Transverse colon (tissue), 4 donors: ENCODE results near the gene OR52N1. TPM values are rescaled to one million over a fixed set of nuclear protein-coding genes. Genes with fewer than 3 reads are reported as not detected.

ENCODE experiments used
- DNase-seq: peaks from one replicate; pipeline ENCODE4 v3.0.0-alpha.2; 2019
- H3K27ac ChIP-seq, 4 donors: fragments of 200-600 bp; sonication (generic); 2 replicates each; pipeline ENCODE4 v1.5.1; 2016 to 2018; ENCODE audit warnings: inconsistent platforms in 4 of 4
- H3K27me3 ChIP-seq: fragments of 200-600 bp; sonication (generic); 2 replicates; pipeline ENCODE4 v1.5.1; 2017; ENCODE audit warnings: inconsistent platforms
- H3K36me3 ChIP-seq, 4 donors: fragments of 200-600 bp; sonication (generic); 2 replicates each; pipeline ENCODE4 v1.5.1; 2017 to 2019; ENCODE audit warnings: inconsistent platforms in 4 of 4
- H3K4me1 ChIP-seq, 4 donors: fragments of 200-600 bp; sonication (generic); 2 replicates each; pipeline ENCODE4 v1.5.1; 2017 to 2020; ENCODE audit warnings: inconsistent platforms in 4 of 4
- H3K4me3 ChIP-seq, 4 donors: fragments of 200-600 bp; sonication (generic); 1 replicate in 1 of 4; 2 replicates in 3 of 4; pipeline versions ENCODE4 v1.5.1 to v1.6.1; 2017 to 2019; ENCODE audit warnings: inconsistent platforms in 4 of 4
- H3K9me3 ChIP-seq, 2 donors: fragments of 200-600 bp; sonication (generic); 2 replicates each; pipeline ENCODE4 v1.5.1; 2017 to 2019; ENCODE audit warnings: inconsistent platforms in 2 of 2
- EP300 ChIP-seq: sonication (generic); formaldehyde crosslinking; IDR thresholded peaks from one replicate; pipeline ENCODE4 v1.6.1; 2017; ENCODE audit warnings: antibody characterized with exemption, low read depth
- POLR2A ChIP-seq: fragments of 450-650 bp; IDR thresholded peaks from one replicate; pipeline ENCODE4 v1.6.1; 2016; ENCODE audit warnings: antibody characterized with exemption, mild to moderate bottlenecking, moderate library complexity
- POLR2AphosphoS5 ChIP-seq, 3 donors: sonication (generic); formaldehyde crosslinking; IDR thresholded peaks; one replicate each; pipeline ENCODE4 v1.6.1; 2016; ENCODE audit warnings: antibody characterized with exemption in 3 of 3
- WGBS, 2 donors: methylation state at CpG; one replicate each; pipeline ENCODE4 v1.1.5; 2018; ENCODE audit warnings: low coverage in 1 of 2; 5-methylcytosine and 5-hydroxymethylcytosine counted together
- in situ Hi-C, 4 donors: fragments of 200-750 bp; cut with MboI; loops; one replicate each; pipeline versions ENCODE4 v1.15.0 to v1.15.1; 2017; ENCODE audit warnings: low sequenced_read_pairs in 3 of 4, low pct_ligation_motif_present in 1 of 4, low pct_unique_long_range_greater_than_20kb in 1 of 4
- intact Hi-C: fragments of 100-400 bp; cut with DNase I; formaldehyde crosslinking; loops from one replicate; pipeline ENCODE4 v1.15.1; 2023; ENCODE audit warnings: low total_unique reads
- total RNA-seq, 4 donors: library from RNA; depleted of rRNA; stranded (reverse); fragments of >200 nt; gene quantifications; one replicate each; pipeline ENCODE4 v1.1.0, GENCODE V29; 2016
- TF ChIP-seq, protein P1 (sequence below), 5 experiments: fragments of 200-600 bp in 3 of 5; fragments of 450-650 bp in 2 of 5; sonication (generic) in 3 of 5; IDR thresholded peaks; 1 replicate in 2 of 5; 2 replicates in 3 of 5; pipeline ENCODE4 v1.5.1; 2016 to 2017; ENCODE audit warnings: antibody characterized with exemption in 5 of 5, inconsistent platforms in 3 of 5, mild to moderate bottlenecking in 2 of 5, moderate library complexity in 1 of 5

Gene OR52N1
- total RNA-seq, 4 donors from 2014 or later: not detected

- H3K36me3 ChIP-seq: no peaks in the 10 kb centered on the region
- no peaks in the 10 kb centered on the region for H3K27me3 ChIP-seq
- no peak within 1 kb of the TSS for H3K4me3 ChIP-seq
- intact Hi-C loops: no loop called here
- no peak for DNase-seq
- no peak for TF ChIP-seq EP300
- TF ChIP-seq POLR2A: no peak
- TF ChIP-seq, protein P1, sequence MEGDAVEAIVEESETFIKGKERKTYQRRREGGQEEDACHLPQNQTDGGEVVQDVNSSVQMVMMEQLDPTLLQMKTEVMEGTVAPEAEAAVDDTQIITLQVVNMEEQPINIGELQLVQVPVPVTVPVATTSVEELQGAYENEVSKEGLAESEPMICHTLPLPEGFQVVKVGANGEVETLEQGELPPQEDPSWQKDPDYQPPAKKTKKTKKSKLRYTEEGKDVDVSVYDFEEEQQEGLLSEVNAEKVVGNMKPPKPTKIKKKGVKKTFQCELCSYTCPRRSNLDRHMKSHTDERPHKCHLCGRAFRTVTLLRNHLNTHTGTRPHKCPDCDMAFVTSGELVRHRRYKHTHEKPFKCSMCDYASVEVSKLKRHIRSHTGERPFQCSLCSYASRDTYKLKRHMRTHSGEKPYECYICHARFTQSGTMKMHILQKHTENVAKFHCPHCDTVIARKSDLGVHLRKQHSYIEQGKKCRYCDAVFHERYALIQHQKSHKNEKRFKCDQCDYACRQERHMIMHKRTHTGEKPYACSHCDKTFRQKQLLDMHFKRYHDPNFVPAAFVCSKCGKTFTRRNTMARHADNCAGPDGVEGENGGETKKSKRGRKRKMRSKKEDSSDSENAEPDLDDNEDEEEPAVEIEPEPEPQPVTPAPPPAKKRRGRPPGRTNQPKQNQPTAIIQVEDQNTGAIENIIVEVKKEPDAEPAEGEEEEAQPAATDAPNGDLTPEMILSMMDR (IDR thresholded peaks at IDR 0.05): no peak
- TF ChIP-seq POLR2AphosphoS5 (IDR thresholded peaks at IDR 0.05): no peak
- no peak within 1 kb of the TSS for H3K27ac ChIP-seq
- H3K9me3 ChIP-seq: no peaks in the 10 kb centered on the region
- no peaks in the 10 kb centered on the region for H3K4me1 ChIP-seq
- in situ Hi-C loops: no loop called here
- WGBS, 2 donors: 39 to 57% methylated on average over 1 to 4 of the region's 4 CpGs
Measured at GRCh38 chr11:5783255-5783654, 7.8 kb downstream of the OR52N1 start, which contains the start of gene OR52N5. Gene OR52N5, minus strand, starts transcription at chr11:5783355. Its CDS starts 4,721 bp downstream, at chr11:5778634.

DNA sequence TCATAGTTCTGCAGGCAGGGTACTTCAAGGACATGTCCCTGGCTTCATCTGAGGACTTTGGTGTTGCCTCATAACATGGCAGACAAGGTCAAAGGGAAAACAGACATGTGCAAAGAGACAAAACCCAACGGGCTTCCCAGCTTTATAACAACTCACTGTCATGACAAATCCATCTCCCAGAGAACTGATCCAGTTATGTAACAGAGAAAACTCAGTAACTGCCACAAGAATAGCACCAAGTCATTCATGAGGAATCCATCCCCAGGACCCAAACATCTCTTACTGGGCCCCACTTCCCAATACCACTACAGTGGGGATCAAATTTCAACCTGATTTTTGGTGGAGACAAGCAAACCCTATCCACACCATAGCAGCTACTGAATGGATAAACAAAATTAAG, 24.0 kb downstream of the OR52N1 start:
- H3K27ac ChIP-seq: no peak overlapping the region
- intact Hi-C loops (no loop called here), in situ Hi-C loops (no loop called here)
- no peak overlapping the region for H3K4me3 ChIP-seq
- WGBS, 2 donors: 0 to 33% methylated on average over 1 of the region's 1 CpG
- H3K9me3 ChIP-seq: no peaks in the 10 kb centered on the region
- no peaks in the 10 kb centered on the region for H3K36me3 ChIP-seq
- DNase-seq: no peak
- no peaks in the 10 kb centered on the region for H3K4me1 ChIP-seq
- TF ChIP-seq POLR2A (no peak), EP300 (no peak), POLR2AphosphoS5 (IDR thresholded peaks at IDR 0.05) (no peak)
- TF ChIP-seq, protein P1 (IDR thresholded peaks at IDR 0.05): no peak
- H3K27me3 ChIP-seq: no peaks in the 10 kb centered on the region

- no peak for DNase-seq
- intact Hi-C loops (no loop called here), in situ Hi-C loops (no loop called here)
- no peak within 1 kb of the TSS for H3K4me3 ChIP-seq
- no peaks in the 10 kb centered on the region for H3K9me3 ChIP-seq
- 89 to 100% methylated on average over 1 of the region's 1 CpG for WGBS, 2 donors
- no peak within 1 kb of the TSS for H3K27ac ChIP-seq
- TF ChIP-seq EP300 (no peak), POLR2AphosphoS5 (IDR thresholded peaks at IDR 0.05) (no peak), POLR2A (no peak)
- TF ChIP-seq, protein P1 (IDR thresholded peaks at IDR 0.05): no peak
- H3K4me1 ChIP-seq: no peaks in the 10 kb centered on the region
- H3K27me3 ChIP-seq: no peaks in the 10 kb centered on the region
- H3K36me3 ChIP-seq: no peaks in the 10 kb centered on the region
Measured at GRCh38 chr11:5753943-5754342, 37.1 kb downstream of the OR52N1 start, which contains the start of gene OR52N4. Gene OR52N4, plus strand, starts transcription at chr11:5754243. Its CDS starts 498 bp downstream, at chr11:5754741.

GRCh38 chr11:5749836-5750235, 41.2 kb downstream of the OR52N1 start:
- TF ChIP-seq POLR2A: no peak
- TF ChIP-seq, protein P1 (IDR thresholded peaks at IDR 0.05): no peak
- TF ChIP-seq EP300: no peak
- TF ChIP-seq POLR2AphosphoS5 (IDR thresholded peaks at IDR 0.05): no peak
- intact Hi-C loops: no loop called here
- DNase-seq: no peak
- 79 to 85% methylated on average over 3 of the region's 3 CpGs for WGBS, 2 donors
- Histone ChIP-seq H3K4me1 (no peaks in the 10 kb centered on the region), H3K27me3 (no peaks in the 10 kb centered on the region), H3K4me3 (no peak overlapping the region), H3K27ac (no peak overlapping the region), H3K36me3 (no peaks in the 10 kb centered on the region), H3K9me3 (no peaks in the 10 kb centered on the region)
- in situ Hi-C loops: no loop called here
